Natural killer cell (primary cell): ENCODE data around the gene ZKSCAN2. TPM values are rescaled to one million over a fixed set of nuclear protein-coding genes. Genes with fewer than 3 reads are reported as not detected.

Source experiments
- ATAC-seq, 3 donors: fragments of 150-1000 bp in 2 of 3; fragments of 200-7000 bp in 1 of 3; cut with Tn5 transposase; 1 replicate in 1 of 3; 2 replicates in 2 of 3; pipeline ENCODE4 v1.10.0; 2021; ENCODE audit warnings: mild to moderate bottlenecking in 2 of 3, moderate library complexity in 2 of 3
- DNase-seq, 2 donors: peaks; one replicate each; pipeline versions ENCODE4 v3.0.0 to v3.0.0-alpha.2; 2013 to 2021; ENCODE audit warnings: mixed read lengths in 1 of 2
- H3K27ac ChIP-seq: one replicate; pipeline ENCODE4 v1.5.1; 2013; ENCODE audit warnings: mild to moderate bottlenecking, low read length
- H3K27me3 ChIP-seq: one replicate; pipeline ENCODE4 v1.6.1; 2013; ENCODE audit warnings: low read length; ENCODE audit not compliant: control insufficient read depth, insufficient read depth
- H3K36me3 ChIP-seq: one replicate; pipeline ENCODE4 v1.6.1; 2013; ENCODE audit warnings: low read length; ENCODE audit not compliant: control insufficient read depth, insufficient read depth
- H3K4me1 ChIP-seq: one replicate; pipeline ENCODE4 v1.6.1; 2013; ENCODE audit warnings: low read length; ENCODE audit not compliant: control insufficient read depth, insufficient read depth
- H3K4me3 ChIP-seq: one replicate; pipeline ENCODE4 v1.5.1; 2013; ENCODE audit warnings: low read length
- H3K9me3 ChIP-seq: one replicate; pipeline ENCODE4 v1.6.1; 2013; ENCODE audit warnings: low read length; ENCODE audit not compliant: control insufficient read depth, insufficient read depth
- H3K27ac Mint-ChIP-seq, 2 donors: one replicate each; pipeline ENCODE4 v1.8.0; 2022; ENCODE audit warnings: mild to moderate bottlenecking in 2 of 2, mixed read lengths in 2 of 2, moderate library complexity in 1 of 2
- H3K27me3 Mint-ChIP-seq, 2 donors: one replicate each; pipeline ENCODE4 v1.8.0; 2022; ENCODE audit warnings: low read depth in 2 of 2, mixed read lengths in 2 of 2
- H3K36me3 Mint-ChIP-seq: one replicate; pipeline ENCODE4 v1.8.0; 2022; ENCODE audit warnings: mixed read lengths
- H3K4me1 Mint-ChIP-seq, 2 donors: one replicate each; pipeline ENCODE4 v1.8.0; 2022; ENCODE audit warnings: mixed read lengths in 2 of 2
- H3K4me3 Mint-ChIP-seq: one replicate; pipeline ENCODE4 v1.8.0; 2022; ENCODE audit warnings: mild to moderate bottlenecking, moderate library complexity, mixed read lengths
- H3K9me3 Mint-ChIP-seq, 2 donors: one replicate each; pipeline ENCODE4 v1.8.0; 2022; ENCODE audit warnings: mixed read lengths in 2 of 2
- CTCF ChIP-seq: fragments of 200-600 bp; IDR thresholded peaks from one replicate; pipeline ENCODE4 v1.8.0; 2022; ENCODE audit warnings: antibody characterized with exemption
- WGBS: methylation state at CpG from one replicate; pipeline ENCODE4 v1.1.7; 2013; ENCODE audit warnings: missing lambda C conversion rate; ENCODE audit not compliant: insufficient coverage; 5-methylcytosine and 5-hydroxymethylcytosine counted together
- intact Hi-C: fragments of 100-400 bp; cut with micrococcal nuclease; formaldehyde crosslinking; loops from one replicate; pipeline ENCODE4 v1.14.2; 2022
- total RNA-seq, 4 donors: library from RNA; stranded (reverse); fragments of 120-200 nt in 1 of 4; gene quantifications; one replicate each; pipeline versions ENCODE4 v1.2.3 to v1.2.4, GENCODE V29; 2013 to 2022

ZKSCAN2 gene
- total RNA-seq, 3 donors from 2014 or later (not counting 1 experiment from before 2014, with no cell fraction given) = 6.7 to 7.0 (median 6.8) TPM

GRCh38 chr16:25217112-25217511 is 40.5 kb downstream of the ZKSCAN2 start:
- no peak for ATAC-seq
- Histone ChIP-seq H3K36me3 (no peaks in the 10 kb centered on the region), H3K9me3 (no peaks in the 10 kb centered on the region), H3K4me3 (no peak overlapping the region), H3K27me3 (no peaks in the 10 kb centered on the region), H3K27ac (no peak overlapping the region), H3K4me1 (no peaks in the 10 kb centered on the region)
- H3K9me3 Mint-ChIP-seq = no peaks in the 10 kb centered on the region
- no peak for TF ChIP-seq CTCF
- no peak overlapping the region for H3K27ac Mint-ChIP-seq
- no peaks in the 10 kb centered on the region for H3K4me1 Mint-ChIP-seq
- no peak for DNase-seq
- no peaks in the 10 kb centered on the region for H3K36me3 Mint-ChIP-seq
- no peak overlapping the region for H3K4me3 Mint-ChIP-seq
- no peaks in the 10 kb centered on the region for H3K27me3 Mint-ChIP-seq
- whole genome bisulfite sequencing = 92% methylated on average over 17 of the region's 17 CpGs
- intact Hi-C loops = no loop called here

- Histone ChIP-seq H3K27ac (no peak overlapping the region), H3K36me3 (no peaks in the 10 kb centered on the region), H3K4me3 (no peak overlapping the region), H3K9me3 (no peaks in the 10 kb centered on the region), H3K4me1 (no peaks in the 10 kb centered on the region), H3K27me3 (no peaks in the 10 kb centered on the region)
- H3K36me3 Mint-ChIP-seq = no peaks in the 10 kb centered on the region
- WGBS = 86% methylated on average over 5 of the region's 6 CpGs
- H3K27me3 Mint-ChIP-seq = no peaks in the 10 kb centered on the region
- DNase-seq (no peak), ATAC-seq (no peak)
- H3K27ac Mint-ChIP-seq = no peak overlapping the region
- TF ChIP-seq CTCF = no peak
- no peaks in the 10 kb centered on the region for H3K9me3 Mint-ChIP-seq
- H3K4me3 Mint-ChIP-seq = no peak overlapping the region
- H3K4me1 Mint-ChIP-seq = no peaks in the 10 kb centered on the region
- intact Hi-C loops = no loop called here
Measured at GRCh38 chr16:25213709-25214397, 43.8 kb downstream of the ZKSCAN2 start.

GRCh38 chr16:25212636-25213035 is 45.0 kb downstream of the ZKSCAN2 start:
- no peak for TF ChIP-seq CTCF
- no peak overlapping the region for H3K27ac ChIP-seq
- intact Hi-C loops = no loop called here
- no peak overlapping the region for H3K27ac Mint-ChIP-seq
- WGBS = 88% methylated on average over 2 of the region's 2 CpGs
- H3K9me3 Mint-ChIP-seq = no peaks in the 10 kb centered on the region
- H3K27me3 ChIP-seq = no peaks in the 10 kb centered on the region
- DNase-seq (no peak), ATAC-seq (no peak)
- no peaks in the 10 kb centered on the region for H3K27me3 Mint-ChIP-seq
- H3K36me3 Mint-ChIP-seq = no peaks in the 10 kb centered on the region
- H3K4me3 Mint-ChIP-seq = no peak overlapping the region
- no peaks in the 10 kb centered on the region for H3K4me1 Mint-ChIP-seq
- no peaks in the 10 kb centered on the region for H3K36me3 ChIP-seq
- no peaks in the 10 kb centered on the region for H3K9me3 ChIP-seq
- no peak overlapping the region for H3K4me3 ChIP-seq
- no peaks in the 10 kb centered on the region for H3K4me1 ChIP-seq

- H3K4me1 Mint-ChIP-seq = no peaks in the 10 kb centered on the region
- no peaks in the 10 kb centered on the region for H3K27me3 Mint-ChIP-seq
- Histone ChIP-seq H3K4me1 (no peaks in the 10 kb centered on the region), H3K27me3 (no peaks in the 10 kb centered on the region), H3K4me3 (no peak overlapping the region), H3K36me3 (no peaks in the 10 kb centered on the region), H3K27ac (no peak overlapping the region), H3K9me3 (no peaks in the 10 kb centered on the region)
- WGBS = 20% methylated on average over 4 of the region's 4 CpGs
- intact Hi-C loops = no loop called here
- no peak overlapping the region for H3K4me3 Mint-ChIP-seq
- no peak for TF ChIP-seq CTCF
- no peak for ATAC-seq
- H3K9me3 Mint-ChIP-seq = no peaks in the 10 kb centered on the region
- DNase-seq = no peak
- no peak overlapping the region for H3K27ac Mint-ChIP-seq
- H3K36me3 Mint-ChIP-seq = no peaks in the 10 kb centered on the region
Measured at GRCh38 chr16:25210758-25211157, 46.9 kb downstream of the ZKSCAN2 start.
